ENCODE measurements around the gene EXD2.
"Not testable (repeated sequence)": the region's sequence is repeated elsewhere in the genome, so short reads cannot be mapped to it uniquely, and the experiment has no call there.

Gene EXD2

DNA sequence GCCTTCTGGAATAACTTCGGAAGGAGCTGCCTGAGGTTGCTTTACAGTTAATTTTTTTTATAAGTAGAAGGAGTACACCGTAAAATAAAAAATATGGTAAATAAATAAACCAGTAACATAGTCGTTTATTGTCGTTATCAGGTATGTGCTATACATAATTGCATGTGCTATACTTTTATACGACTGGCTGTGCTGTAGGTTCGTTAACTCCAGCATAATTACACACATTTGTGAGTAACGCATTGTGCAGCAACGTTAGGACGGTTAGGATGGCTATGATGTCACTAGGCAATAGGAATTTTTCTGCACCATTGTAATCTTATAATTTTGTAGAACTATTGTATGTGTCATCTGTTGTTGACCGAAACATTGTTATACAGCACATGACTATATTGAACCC lies 8.5 kb downstream of the EXD2 start:
- Histone ChIP-seq H3K9ac (ENCODE audit: low read length) (no peak overlapping the region), H3K4me1 (ENCODE audit: control insufficient read depth, insufficient read depth, low read length) (no peaks in the 10 kb centered on the region), H3K36me3 (ENCODE audit: control insufficient read depth, insufficient read depth, low read length) (no peaks in the 10 kb centered on the region; the same call in 1 of the 2 replicates), H3K27me3 (ENCODE audit: control insufficient read depth, insufficient read depth, low read length) (no peaks in the 10 kb centered on the region), H3K9me3 (ENCODE audit: control insufficient read depth, insufficient read depth, low read depth, low read length) (no peaks in the 10 kb centered on the region), H3K27ac (ENCODE audit: low read depth, low read length) (no peak overlapping the region), H3K4me3 (ENCODE audit: low read depth, low read length) (no peak overlapping the region)

DNA sequence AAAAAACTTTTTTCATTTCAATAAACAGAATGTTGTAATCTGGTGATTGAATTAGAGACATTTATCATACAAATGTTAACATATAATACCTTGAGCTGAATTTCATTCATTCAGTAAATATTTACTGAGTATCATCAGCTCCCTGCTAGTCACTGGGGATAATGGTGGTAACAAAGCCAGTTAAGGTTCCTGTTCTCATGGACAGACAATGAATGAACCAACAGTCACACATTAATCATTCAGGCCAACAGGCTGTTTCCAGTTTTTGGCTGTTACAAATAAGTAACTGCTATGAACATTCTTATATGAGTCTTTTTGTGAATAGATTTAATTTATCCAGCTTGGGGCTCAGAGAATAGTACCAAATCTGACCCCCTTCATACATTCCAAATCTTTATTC lies 13.5 kb downstream of the EXD2 start:
- no peaks in the 10 kb centered on the region for H3K27me3 ChIP-seq (ENCODE audit: control insufficient read depth, insufficient read depth, low read length)
- no peaks in the 10 kb centered on the region for H3K9me3 ChIP-seq (ENCODE audit: control insufficient read depth, insufficient read depth, low read depth, low read length)
- no peak overlapping the region for H3K9ac ChIP-seq (ENCODE audit: low read length)
- H3K4me3 ChIP-seq (ENCODE audit: low read depth, low read length): no peak overlapping the region
- no peaks in the 10 kb centered on the region for H3K4me1 ChIP-seq (ENCODE audit: control insufficient read depth, insufficient read depth, low read length)
- H3K36me3 ChIP-seq (ENCODE audit: control insufficient read depth, insufficient read depth, low read length): peaks cover 6% of the 10 kb centered on the region; the same call in 1 of the 2 replicates
- H3K27ac ChIP-seq (ENCODE audit: low read depth, low read length): no peak overlapping the region

DNA sequence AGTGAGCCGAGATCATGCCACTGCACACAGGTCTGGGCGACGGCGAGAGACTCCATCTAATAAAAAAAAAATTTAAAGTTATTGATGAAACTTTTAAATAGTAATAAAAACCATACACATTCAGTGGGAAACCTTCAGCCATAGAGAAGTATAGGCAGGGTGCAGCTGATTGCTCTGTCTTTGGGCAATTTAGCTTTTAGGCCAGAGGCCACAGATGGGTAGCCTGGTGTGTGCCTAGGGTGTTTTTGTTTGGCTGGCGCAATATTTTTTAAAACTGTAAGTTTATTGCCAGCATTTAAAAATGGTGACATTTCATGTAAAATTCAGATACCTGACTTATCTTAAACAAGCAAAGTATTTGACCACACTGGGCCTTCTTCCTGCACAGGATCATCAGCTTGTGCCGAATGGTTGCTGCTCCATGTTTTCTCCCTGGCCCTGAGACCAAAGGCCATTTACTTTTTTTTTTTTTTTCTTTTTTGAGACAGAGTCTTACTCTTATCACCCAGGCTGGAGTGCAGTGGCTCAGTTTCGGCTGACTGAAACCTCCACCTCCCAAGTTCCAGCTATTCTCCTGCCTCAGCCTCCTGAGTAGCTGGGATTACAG lies 16.2 kb downstream of the EXD2 start:
- Histone ChIP-seq H3K9me3 (ENCODE audit: control insufficient read depth, insufficient read depth, low read depth, low read length) (no peaks in the 10 kb centered on the region), H3K9ac (ENCODE audit: low read length) (no peak overlapping the region), H3K4me3 (ENCODE audit: low read depth, low read length) (no peak overlapping the region), H3K27ac (ENCODE audit: low read depth, low read length) (no peak overlapping the region), H3K4me1 (ENCODE audit: control insufficient read depth, insufficient read depth, low read length) (no peaks in the 10 kb centered on the region), H3K27me3 (ENCODE audit: control insufficient read depth, insufficient read depth, low read length) (no peaks in the 10 kb centered on the region), H3K36me3 (ENCODE audit: control insufficient read depth, insufficient read depth, low read length) (peaks cover 23% of the 10 kb centered on the region)

DNA sequence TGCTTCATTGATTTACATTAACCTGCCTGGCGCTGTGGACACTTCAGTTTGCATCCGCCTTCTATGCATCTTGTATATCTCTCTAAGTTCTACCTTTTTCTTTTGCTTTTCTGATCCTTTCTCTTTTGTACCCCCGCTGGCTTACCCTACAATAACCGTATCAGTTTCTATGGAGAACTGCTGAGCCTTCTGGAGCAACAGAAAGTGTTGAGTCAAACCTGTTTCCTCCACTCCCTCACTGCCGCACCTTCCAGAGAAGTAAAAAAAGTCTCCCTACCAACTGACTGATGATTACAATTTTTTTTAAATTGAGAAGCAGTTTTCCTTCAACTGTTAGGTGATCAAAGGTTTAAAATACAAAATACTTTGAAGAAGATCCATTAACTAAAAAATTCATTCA lies 17.4 kb downstream of the EXD2 start:
- H3K27me3 ChIP-seq (ENCODE audit: control insufficient read depth, insufficient read depth, low read length): no peaks in the 10 kb centered on the region
- no peak overlapping the region for H3K27ac ChIP-seq (ENCODE audit: low read depth, low read length)
- no peaks in the 10 kb centered on the region for H3K9me3 ChIP-seq (ENCODE audit: control insufficient read depth, insufficient read depth, low read depth, low read length)
- H3K9ac ChIP-seq (ENCODE audit: low read length): no peak overlapping the region
- H3K36me3 ChIP-seq (ENCODE audit: control insufficient read depth, insufficient read depth, low read length): peaks cover 28% of the 10 kb centered on the region
- no peaks in the 10 kb centered on the region for H3K4me1 ChIP-seq (ENCODE audit: control insufficient read depth, insufficient read depth, low read length)
- no peak overlapping the region for H3K4me3 ChIP-seq (ENCODE audit: low read depth, low read length)

DNA sequence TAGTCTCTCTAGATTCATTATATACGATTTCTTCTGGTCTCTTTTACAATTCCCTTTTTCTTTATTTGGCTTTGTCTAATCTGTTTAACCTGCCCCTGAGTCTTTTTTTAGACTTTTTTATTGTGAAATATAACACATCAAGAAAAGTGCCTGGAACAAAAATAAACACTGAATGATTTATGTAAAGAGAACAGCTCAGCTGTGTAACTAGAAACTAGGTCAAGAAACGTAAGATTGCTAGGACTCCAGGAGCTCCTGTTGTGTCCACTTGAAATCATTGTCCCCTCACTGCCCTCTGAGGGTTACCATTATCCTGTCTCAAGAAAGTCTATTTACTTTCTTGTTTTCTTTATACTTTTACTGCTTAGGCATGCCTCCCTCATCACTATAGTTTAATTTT lies 23.1 kb downstream of the EXD2 start:
- Histone ChIP-seq H3K9me3 (ENCODE audit: control insufficient read depth, insufficient read depth, low read depth, low read length) (no peaks in the 10 kb centered on the region), H3K27me3 (ENCODE audit: control insufficient read depth, insufficient read depth, low read length) (no peaks in the 10 kb centered on the region), H3K4me1 (ENCODE audit: control insufficient read depth, insufficient read depth, low read length) (no peaks in the 10 kb centered on the region), H3K27ac (ENCODE audit: low read depth, low read length) (no peak overlapping the region), H3K9ac (ENCODE audit: low read length) (no peak overlapping the region), H3K36me3 (ENCODE audit: control insufficient read depth, insufficient read depth, low read length) (peaks cover 26% of the 10 kb centered on the region), H3K4me3 (ENCODE audit: low read depth, low read length) (no peak overlapping the region)

DNA sequence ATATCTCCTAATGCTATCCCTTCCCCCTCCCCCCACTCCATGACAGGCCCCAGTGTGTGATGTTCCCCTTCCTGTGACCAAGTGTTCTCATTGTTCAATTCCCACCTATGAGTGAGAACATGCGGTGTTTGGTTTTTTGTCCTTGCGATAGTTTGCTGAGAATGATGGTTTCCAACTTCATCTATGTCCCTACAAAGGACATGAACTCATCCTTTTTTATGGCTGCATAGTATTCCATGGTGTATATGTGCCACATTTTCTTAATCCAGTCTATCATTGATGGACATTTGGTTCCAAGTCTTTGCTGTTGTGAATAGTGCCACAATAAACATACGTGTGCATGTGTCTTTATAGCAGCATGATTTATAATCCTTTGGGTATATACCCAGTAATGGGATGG lies 26.4 kb downstream of the EXD2 start:
- H3K9me3 ChIP-seq (ENCODE audit: control insufficient read depth, insufficient read depth, low read depth, low read length); H3K4me3 ChIP-seq (ENCODE audit: low read depth, low read length); H3K9ac ChIP-seq (ENCODE audit: low read length); H3K36me3 ChIP-seq (ENCODE audit: control insufficient read depth, insufficient read depth, low read length); H3K4me1 ChIP-seq (ENCODE audit: control insufficient read depth, insufficient read depth, low read length); H3K27me3 ChIP-seq (ENCODE audit: control insufficient read depth, insufficient read depth, low read length); H3K27ac ChIP-seq (ENCODE audit: low read depth, low read length): not testable (repeated sequence)

DNA sequence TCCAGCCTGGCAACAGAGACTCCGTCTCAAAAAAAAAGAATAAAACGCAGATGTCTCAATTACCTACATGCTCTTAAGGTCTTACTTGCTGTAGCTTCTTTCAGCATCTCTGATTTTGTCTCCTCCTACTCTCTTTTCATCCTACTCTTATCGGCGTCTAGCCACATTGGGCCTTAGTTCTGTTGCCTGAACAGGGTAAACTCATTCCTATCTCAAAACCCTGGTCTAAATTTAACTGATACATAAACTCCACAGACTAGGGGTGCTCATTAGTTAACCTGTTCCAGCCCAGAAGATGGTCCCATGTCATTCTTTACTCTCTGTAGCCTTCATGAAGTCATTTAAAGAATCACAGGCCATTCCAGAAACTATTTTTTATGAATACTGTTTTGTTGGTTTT lies 33.6 kb downstream of the EXD2 start:
- Histone ChIP-seq H3K27me3 (ENCODE audit: control insufficient read depth, insufficient read depth, low read length) (no peaks in the 10 kb centered on the region), H3K4me1 (ENCODE audit: control insufficient read depth, insufficient read depth, low read length) (peaks cover 4% of the 10 kb centered on the region; the same call in 1 of the 2 replicates), H3K4me3 (ENCODE audit: low read depth, low read length) (no peak overlapping the region), H3K9me3 (ENCODE audit: control insufficient read depth, insufficient read depth, low read depth, low read length) (no peaks in the 10 kb centered on the region), H3K9ac (ENCODE audit: low read length) (no peak overlapping the region), H3K36me3 (ENCODE audit: control insufficient read depth, insufficient read depth, low read length) (peaks cover 13% of the 10 kb centered on the region; the same call in 1 of the 2 replicates), H3K27ac (ENCODE audit: low read depth, low read length) (no peak overlapping the region)

DNA sequence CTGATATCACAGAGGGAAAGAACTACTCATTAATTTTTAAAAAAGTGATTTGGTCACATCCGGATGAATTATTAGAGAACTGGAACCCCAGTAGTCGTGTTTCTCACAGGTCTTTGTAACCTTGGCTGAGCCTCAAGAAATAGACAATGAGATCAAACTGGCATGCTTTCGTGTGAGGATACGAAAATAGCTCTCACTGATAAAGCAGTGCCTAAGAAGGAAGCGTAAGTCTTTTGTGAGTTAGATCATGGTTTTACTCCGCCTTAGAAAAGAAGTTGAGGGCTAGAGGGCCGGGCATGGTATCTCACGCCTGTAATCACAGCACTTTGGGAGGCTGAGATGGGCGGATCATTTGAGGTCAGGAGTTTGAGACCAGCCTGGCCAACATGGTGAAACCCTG lies 34.9 kb downstream of the EXD2 start:
- Histone ChIP-seq H3K4me1 (ENCODE audit: control insufficient read depth, insufficient read depth, low read length) (peaks cover 4% of the 10 kb centered on the region; the same call in 1 of the 2 replicates), H3K36me3 (ENCODE audit: control insufficient read depth, insufficient read depth, low read length) (peaks cover 21% of the 10 kb centered on the region; the same call in 1 of the 2 replicates), H3K4me3 (ENCODE audit: low read depth, low read length) (no peak overlapping the region), H3K27me3 (ENCODE audit: control insufficient read depth, insufficient read depth, low read length) (no peaks in the 10 kb centered on the region), H3K27ac (ENCODE audit: low read depth, low read length) (no peak overlapping the region), H3K9me3 (ENCODE audit: control insufficient read depth, insufficient read depth, low read depth, low read length) (no peaks in the 10 kb centered on the region), H3K9ac (ENCODE audit: low read length) (no peak overlapping the region)

DNA sequence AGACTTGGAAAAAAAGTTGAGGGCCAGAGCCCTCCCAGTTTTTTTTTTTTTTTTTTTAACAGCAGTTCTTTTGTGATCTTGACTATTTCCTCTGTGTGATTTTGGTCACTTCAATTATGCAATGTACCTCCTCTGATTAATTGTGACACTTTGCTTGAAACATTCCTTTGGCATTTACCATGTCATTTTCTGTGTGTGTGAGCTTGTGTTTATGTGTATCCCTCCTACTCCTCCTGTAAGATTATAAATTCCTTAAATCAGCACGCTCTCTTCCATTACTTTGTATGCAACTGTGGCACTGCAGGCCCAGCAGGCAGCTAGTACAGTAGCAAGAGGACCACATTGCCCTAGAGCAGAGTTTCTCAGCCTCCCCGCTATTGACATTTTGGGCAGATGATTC lies 35.4 kb downstream of the EXD2 start:
- H3K9me3 ChIP-seq (ENCODE audit: control insufficient read depth, insufficient read depth, low read depth, low read length): no peaks in the 10 kb centered on the region
- H3K27ac ChIP-seq (ENCODE audit: low read depth, low read length): no peak overlapping the region
- peaks cover 4% of the 10 kb centered on the region; the same call in 1 of the 2 replicates for H3K4me1 ChIP-seq (ENCODE audit: control insufficient read depth, insufficient read depth, low read length)
- H3K36me3 ChIP-seq (ENCODE audit: control insufficient read depth, insufficient read depth, low read length): peaks cover 21% of the 10 kb centered on the region; the same call in 1 of the 2 replicates
- no peak overlapping the region for H3K4me3 ChIP-seq (ENCODE audit: low read depth, low read length)
- no peak overlapping the region for H3K9ac ChIP-seq (ENCODE audit: low read length)
- H3K27me3 ChIP-seq (ENCODE audit: control insufficient read depth, insufficient read depth, low read length): no peaks in the 10 kb centered on the region

DNA sequence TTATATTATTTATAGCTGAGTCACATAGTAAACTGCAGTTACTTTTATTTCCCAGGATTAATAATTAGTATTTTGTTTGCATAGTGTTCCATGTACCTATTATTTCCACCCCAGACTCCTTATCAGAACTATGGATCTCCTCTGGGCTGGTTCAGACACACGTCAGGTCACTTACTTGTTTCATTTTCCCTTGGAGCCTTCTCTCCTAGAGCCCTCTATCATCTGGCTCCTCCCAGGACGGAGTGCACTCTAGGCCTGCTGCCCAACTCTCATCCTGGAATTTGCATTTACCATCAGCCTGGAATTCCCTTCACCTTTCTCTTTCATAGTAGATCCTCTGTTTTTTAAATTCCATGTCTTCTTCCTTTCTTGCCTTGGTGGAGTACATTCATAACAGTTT lies 40.2 kb downstream of the EXD2 start:
- H3K4me1 ChIP-seq (ENCODE audit: control insufficient read depth, insufficient read depth, low read length): no peaks in the 10 kb centered on the region
- no peaks in the 10 kb centered on the region for H3K27me3 ChIP-seq (ENCODE audit: control insufficient read depth, insufficient read depth, low read length)
- H3K9me3 ChIP-seq (ENCODE audit: control insufficient read depth, insufficient read depth, low read depth, low read length): no peaks in the 10 kb centered on the region
- H3K36me3 ChIP-seq (ENCODE audit: control insufficient read depth, insufficient read depth, low read length): peaks cover 38% of the 10 kb centered on the region
- H3K27ac ChIP-seq (ENCODE audit: low read depth, low read length): no peak overlapping the region
- no peak overlapping the region for H3K9ac ChIP-seq (ENCODE audit: low read length)
- H3K4me3 ChIP-seq (ENCODE audit: low read depth, low read length): no peak overlapping the region

DNA sequence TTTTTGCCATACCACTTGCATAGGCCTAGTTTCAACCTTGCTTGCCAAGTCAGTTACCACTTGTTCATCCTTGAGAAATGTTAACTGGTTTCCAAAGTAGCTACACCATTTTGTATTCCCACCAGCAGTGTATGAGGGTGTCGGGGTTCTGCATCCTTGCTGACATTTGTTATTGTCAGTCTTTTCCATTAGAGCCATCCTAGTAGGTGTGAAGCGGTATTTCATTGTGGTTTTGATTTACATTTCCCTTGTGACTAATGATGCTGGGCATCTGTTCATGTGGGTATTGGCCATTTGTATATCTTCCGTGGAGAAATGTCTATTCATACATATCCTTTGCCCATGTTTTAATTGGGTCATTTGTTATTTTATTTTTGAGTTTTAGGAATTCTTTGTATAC lies 41.1 kb downstream of the EXD2 start:
- H3K36me3 ChIP-seq (ENCODE audit: control insufficient read depth, insufficient read depth, low read length): peaks cover 47% of the 10 kb centered on the region

DNA sequence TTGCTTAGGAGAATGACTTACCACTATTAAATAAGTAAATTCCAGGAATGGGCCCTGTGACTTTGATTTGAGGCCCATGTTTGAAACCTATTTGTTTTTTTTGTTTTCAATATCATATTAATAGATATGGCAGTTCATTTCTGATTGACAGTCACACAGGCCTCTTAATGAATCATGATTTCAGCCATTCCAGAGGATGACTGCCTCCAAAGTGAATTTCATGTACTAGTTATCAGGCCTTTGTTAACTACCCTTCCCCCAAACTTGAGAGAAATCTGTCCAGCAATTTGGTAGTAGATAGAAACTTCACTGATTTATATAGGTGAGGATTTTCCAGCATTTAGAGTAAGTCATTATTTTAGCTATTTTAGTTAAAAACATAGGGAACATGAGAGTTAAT lies 42.8 kb downstream of the EXD2 start:
- H3K36me3 ChIP-seq (ENCODE audit: control insufficient read depth, insufficient read depth, low read length): peaks cover 55% of the 10 kb centered on the region
- no peaks in the 10 kb centered on the region for H3K9me3 ChIP-seq (ENCODE audit: control insufficient read depth, insufficient read depth, low read depth, low read length)
- no peak overlapping the region for H3K9ac ChIP-seq (ENCODE audit: low read length)
- no peak overlapping the region for H3K4me3 ChIP-seq (ENCODE audit: low read depth, low read length)
- H3K4me1 ChIP-seq (ENCODE audit: control insufficient read depth, insufficient read depth, low read length): no peaks in the 10 kb centered on the region
- H3K27ac ChIP-seq (ENCODE audit: low read depth, low read length): no peak overlapping the region
- no peaks in the 10 kb centered on the region for H3K27me3 ChIP-seq (ENCODE audit: control insufficient read depth, insufficient read depth, low read length)

More for the DNA sequence above, 41.1 kb downstream of the EXD2 start:
- Histone ChIP-seq H3K27me3 (ENCODE audit: control insufficient read depth, insufficient read depth, low read length) (no peaks in the 10 kb centered on the region), H3K4me3 (ENCODE audit: low read depth, low read length) (no peak overlapping the region), H3K9me3 (ENCODE audit: control insufficient read depth, insufficient read depth, low read depth, low read length) (no peaks in the 10 kb centered on the region), H3K4me1 (ENCODE audit: control insufficient read depth, insufficient read depth, low read length) (no peaks in the 10 kb centered on the region), H3K9ac (ENCODE audit: low read length) (no peak overlapping the region), H3K27ac (ENCODE audit: low read depth, low read length) (no peak overlapping the region)
